HG03469 (cell line): Measurements from ENCODE around the gene C17orf50.

Source experiments
- ATAC-seq: cut with Tn5 transposase; IDR thresholded peaks from one replicate; pipeline ENCODE4 v1.9.1; 2021; ENCODE audit warnings: mild to moderate bottlenecking, moderate library complexity, moderate number of reproducible peaks; ENCODE audit not compliant: unreplicated experiment

The C17orf50 gene

GRCh38 chr17:35733366-35733765, 27.3 kb upstream of the C17orf50 start:
- no peak for ATAC-seq

DNA sequence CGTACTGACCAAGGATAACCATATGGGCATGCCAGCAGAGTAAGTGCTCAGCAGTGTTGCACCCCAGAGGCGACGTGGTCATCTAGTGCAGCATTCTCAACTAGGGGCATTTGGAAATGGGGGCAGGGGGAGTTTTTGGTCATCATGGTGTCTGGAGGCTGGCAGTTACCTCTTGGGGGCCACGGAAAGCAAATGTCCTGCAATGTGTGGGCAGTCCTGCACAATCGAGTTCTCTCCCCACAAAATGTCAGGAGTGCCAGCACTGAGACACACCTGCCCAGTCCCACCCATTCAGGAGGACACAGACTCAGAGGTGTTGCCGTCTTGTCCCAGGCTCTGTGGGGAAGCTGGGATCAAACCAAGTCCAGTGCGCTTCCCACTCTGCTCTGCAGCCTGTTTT, 26.3 kb upstream of the C17orf50 start:
- no peak for ATAC-seq

DNA sequence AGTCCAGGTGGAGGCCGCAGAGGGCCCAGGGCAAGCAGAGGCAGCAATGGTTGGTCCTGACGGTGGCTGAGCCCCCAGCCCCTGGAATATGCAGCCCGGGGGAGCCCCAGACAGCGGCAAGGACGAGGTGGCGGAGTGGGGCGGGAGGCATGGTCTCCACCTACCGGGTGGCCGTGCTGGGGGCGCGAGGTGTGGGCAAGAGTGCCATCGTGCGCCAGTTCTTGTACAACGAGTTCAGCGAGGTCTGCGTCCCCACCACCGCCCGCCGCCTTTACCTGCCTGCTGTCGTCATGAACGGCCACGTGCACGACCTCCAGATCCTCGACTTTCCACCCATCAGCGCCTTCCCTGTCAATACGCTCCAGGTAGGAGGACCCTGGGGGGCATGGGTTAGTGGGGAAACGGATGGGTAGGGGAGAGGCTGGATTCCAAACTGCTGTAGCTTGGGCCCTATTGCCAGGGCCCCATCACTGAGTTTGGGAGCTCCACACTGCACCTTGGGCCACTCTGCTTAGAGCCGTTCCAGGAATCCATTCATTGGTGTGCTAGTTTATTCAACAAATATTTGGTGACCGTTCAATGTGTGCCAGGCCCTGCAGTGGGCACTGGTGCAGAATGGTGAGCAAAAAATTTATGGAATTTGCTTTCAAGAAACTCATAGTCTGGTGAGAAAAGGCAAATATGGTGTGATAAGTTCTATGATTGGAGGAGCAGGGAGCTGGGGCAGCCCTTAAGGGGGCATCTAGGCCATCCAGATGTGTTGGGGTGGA, 25.5 kb upstream of the C17orf50 start:
- no peak for ATAC-seq

DNA sequence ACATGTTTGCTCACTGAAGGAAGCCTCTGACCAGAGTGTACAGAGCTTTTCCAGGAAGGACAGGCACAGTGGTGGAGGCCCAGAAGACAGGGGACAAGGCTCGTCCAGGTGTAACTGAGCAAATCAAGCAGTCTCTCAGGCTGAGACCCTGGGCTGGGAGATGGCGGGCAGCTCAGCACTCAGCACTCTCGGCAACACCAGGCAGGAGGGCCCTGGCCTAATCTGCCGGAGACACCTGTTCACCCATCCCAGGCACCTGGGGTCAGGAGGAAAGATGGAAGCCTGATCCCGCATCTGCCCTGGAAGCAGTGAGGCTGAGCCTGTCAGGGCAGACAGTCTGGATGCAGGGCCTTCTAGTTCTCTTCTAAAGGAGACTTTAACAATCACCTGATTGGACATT, 24.5 kb upstream of the C17orf50 start:
- no peak for ATAC-seq

DNA sequence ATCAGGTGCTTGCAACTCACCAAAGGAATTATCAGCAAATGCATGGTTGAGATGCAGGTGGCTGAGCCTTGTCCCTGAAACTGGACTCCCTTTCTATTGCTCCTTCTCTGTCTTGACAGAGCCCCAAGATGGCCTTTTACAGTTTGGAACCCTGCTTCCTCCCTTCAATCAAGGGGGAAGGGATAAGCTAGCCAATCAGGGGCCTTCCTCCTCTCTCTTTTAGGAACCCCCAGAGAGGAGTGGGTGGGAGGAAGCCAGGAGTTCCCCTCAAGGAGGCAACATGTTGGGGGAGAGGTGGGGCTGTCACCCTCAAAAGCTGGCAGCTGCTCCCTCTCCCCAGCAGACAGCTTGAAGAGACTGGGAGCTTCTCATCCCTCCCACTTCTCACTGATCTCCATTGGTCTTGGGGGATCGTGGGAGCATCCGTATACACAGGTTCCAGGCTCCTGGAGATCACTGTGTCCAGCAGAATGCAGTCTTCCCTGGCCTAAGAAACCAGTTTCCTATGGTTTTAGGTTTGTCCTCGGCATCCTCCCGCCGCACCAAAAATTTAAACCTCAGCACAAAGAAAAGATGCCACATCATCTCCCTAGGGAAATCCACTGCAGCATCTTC, 22.1 kb upstream of the C17orf50 start:
- no peak for ATAC-seq

GRCh38 chr17:35740216-35740615, 20.5 kb upstream of the C17orf50 start:
- ATAC-seq = no peak

- no peak for ATAC-seq
These were observed 19.4 kb upstream of the C17orf50 start for GRCh38 chr17:35740997-35741931.

DNA sequence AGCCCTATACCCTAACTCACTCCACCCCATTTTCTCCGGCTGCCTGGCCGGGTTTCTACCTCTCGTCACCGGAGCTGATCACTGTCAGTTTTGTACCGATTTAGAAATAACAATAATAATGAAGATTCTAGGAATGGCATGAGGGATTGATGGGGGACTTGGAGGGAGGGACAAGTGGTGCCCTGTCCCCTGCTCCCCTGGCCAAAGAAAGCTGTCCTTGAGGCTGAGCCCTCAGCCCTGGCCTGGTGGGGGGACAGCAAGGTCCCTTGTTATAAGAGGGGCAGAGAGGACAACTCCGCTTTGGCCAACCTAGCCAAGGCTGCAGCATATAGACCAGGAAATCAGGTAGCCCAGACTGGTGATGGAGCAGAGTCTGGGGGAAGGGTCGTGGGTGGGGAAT, 18.2 kb upstream of the C17orf50 start:
- no peak for ATAC-seq

GRCh38 chr17:35742896-35743477, 17.7 kb upstream of the C17orf50 start:
- no peak for ATAC-seq

DNA sequence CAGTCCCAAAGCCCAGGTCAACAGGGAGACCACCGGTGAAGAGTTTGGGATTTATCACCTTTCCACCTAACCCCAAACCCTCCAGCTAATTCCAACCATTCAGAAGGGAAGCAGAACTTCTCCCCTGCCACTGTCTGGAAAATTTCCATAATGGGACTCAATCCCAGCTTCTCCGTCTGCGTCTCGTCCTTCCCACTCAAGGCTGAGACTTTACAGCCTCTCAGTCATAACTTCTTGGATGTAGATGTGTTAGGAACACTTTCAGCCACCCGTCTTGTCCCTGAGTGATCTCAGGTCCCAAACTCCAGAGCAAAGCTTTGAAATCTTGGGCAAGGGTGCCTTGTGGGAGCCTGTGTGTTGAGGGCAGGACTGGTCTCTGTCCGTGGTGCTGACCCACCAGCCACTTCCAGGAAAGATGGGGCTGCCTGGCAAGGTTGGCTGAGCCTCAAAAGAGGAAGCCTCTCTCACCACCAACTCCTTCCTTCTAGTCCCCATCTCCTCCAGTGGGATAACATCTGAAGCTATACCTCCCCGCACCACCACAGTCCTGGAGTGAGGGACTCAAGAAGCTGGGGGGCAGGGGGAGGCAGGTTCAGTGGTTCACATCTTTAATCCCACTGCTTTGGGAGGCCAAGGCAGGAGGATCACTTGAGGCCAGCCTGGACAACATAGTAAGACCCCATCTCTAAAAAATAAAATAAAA, 16.9 kb upstream of the C17orf50 start:
- ATAC-seq = no peak

DNA sequence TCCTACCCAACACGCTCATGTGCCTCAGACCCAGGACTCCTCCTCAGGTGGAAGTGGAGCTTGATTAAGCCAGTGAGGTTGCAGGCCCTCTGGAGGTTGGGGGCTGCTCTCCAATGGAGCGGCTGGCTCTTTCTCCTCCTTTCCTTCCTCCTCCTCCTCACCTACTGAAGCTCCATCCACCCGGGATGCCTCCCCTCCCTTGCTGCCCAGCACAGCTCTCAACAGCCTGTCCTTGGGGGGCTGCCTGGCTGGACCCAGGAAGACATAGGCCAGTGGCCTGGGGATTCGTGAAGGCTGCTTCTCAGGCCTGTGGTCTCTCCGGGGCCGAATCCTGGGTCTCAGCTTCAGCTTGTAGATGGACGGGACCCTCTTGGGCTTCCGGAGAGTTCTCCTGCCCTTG, 15.9 kb upstream of the C17orf50 start:
- ATAC-seq = no peak

DNA sequence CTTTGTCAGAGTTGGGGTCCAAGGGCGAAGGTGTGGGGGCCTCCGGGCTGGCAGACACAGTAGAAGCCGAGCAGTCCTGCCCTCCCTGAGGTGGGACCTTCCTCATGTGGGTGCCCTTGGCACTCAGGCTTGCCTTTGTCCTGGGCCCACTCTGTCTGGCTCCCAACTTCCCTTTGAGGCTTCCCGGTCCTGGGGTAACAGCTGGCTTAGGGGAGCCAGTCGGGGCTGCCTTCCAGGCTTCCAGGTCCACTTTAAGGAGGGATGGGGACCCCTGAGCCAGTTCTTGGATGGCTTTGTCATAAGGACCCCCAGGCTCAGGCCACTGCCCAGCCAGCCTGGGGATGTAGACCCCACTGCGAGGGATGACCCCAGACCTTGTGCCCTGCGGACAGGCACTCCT, 15.4 kb upstream of the C17orf50 start:
- no peak for ATAC-seq

DNA sequence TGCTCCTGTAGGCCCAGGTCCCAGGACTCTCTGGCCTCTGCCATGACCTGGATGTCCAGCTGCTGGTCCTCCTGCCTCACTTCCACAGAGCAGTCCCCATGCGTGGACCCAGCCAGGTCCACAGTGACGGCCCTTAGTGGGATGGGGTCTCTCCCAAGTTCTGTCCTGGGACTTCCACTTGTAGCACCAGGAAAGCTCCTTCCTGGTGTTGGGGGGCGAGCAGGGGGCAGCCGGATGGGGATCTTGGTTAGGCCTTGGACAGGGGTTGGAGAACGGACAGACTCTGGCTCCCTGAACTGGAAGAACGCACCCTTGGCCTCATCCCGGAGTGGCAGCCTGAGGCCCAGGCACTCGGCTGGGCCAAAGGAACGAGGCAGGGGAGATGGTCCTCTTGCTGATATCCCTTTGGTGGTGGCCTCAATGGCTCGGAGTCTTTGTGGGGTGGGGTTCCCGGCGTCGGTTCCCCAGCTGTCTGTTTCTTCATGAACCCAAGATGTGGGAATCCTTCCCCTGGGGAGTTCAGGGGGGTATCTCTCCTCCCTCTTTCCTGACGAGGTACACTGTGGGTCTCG, 14.9 kb upstream of the C17orf50 start:
- no peak for ATAC-seq

DNA sequence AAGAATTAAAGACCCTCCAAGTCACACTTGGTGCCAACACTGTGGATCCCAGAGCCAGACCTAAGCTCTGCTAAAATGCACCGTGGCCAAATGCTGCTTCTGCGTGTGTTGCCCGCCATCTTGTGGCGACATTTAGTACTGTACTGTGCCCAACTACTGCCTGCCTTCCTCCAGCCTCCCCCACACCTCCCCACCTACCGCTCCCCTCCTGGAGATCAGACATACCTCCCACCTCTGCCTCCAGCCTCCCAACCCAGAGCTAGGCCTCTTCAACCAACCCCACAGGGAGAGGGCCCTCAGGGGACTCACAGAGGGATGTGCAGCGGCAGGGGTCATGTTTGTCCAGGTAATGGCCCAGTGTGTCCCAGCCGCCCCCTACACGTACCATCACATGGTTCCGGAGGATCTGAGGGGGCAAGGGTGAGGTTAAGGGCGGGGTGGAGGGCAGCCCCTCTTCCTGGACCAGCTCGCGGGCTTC, 13.1 kb upstream of the C17orf50 start:
- no peak for ATAC-seq

- ATAC-seq = no peak
These were observed 12.3 kb upstream of the C17orf50 start for GRCh38 chr17:35748341-35748841.

- ATAC-seq = no peak
These were observed 11.7 kb upstream of the C17orf50 start for GRCh38 chr17:35748979-35749378.

DNA sequence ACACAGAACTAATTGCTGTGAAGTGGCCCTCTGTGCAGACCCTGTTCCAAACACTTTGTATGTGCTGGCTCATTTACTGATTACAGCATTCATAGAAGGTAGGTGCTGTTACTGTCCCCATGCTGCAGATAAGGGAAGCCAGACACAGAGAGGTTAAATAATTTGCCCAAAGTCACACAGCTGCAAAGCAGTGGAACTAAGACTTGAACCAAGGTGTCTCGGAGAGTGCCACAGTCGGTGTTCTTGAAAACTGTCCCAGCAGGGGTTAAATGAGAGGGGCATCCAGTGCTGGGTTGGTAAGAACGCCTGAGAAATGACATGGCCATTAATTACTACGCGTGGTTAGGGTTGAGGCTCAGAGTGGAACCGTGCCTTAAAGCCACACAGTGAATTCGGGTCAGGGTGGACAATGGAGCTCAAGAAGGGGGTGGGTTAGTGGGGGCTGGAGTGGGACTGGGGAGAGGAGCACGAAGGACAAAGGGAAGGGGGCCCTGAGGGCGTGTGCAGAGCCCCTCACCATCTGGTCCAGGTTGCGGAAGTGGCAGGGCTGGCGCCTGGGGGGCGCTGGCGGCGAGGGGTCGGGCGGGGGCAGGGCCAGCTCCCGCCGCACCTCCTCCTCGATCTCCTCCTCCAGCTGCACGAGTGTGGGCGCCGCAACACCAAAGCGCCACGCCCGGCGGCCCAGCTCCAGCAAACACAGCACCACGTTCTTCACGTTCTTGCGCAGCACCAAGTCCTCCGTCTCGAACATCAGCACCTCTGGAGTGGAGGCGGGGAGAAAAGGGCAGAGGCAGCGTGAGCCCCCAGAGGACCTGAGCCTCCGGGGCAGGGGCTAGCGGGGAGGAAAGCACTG, 10.9 kb upstream of the C17orf50 start:
- ATAC-seq = no peak

DNA sequence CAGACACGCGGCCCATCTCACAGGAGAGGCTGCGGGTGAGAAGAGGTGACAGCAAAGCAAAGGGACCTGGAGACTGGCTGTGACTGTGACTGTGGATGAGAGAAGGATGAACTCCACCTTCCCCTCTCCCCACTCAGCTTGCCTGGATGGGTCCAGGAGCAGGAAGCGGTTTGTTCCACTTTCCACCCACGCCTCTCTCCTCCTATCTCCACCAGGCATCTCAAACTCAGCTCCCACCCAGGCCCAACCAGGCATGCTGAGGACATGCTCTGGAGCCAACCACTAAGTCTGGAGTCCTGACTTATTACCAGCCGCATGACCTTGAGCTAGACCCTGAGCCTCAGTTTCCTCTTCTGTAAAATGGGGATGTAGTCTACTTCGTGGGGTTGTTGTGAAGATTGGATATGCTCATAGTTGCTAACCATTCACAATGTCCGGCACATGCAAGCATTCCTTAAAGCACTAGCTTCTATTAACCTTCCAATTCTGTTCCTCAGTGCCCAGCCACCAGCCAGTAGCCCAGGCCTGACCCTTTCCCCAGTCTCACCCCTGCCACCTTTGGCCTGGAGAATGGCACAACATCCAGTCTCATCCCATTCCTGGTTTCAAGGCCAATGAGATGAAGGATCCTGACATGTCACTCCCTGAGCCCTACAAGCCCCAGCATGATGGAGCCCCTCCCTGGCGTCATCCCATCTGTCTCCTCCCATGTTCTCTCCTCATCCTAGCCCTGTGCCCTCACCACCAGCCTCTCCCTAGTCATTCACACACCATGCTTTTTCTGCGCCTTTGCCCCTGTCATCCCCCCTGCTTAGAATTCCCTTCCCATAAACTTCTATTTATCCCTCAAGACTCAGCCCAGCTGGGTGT, 9.9 kb upstream of the C17orf50 start:
- ATAC-seq = no peak
